ENCODE results near the gene CXCL6. TPM values are rescaled to one million over a fixed set of nuclear protein-coding genes. Genes with fewer than 3 reads are reported as not detected.

Gene CXCL6
- total and polyA plus RNA-seq, 9 donors: 0.12 to 1.5 (median 0.17) TPM; not detected in 2

GRCh38 chr4:73871511-73872310 is 35.2 kb downstream of the CXCL6 start:
- intact Hi-C loops (cut with DNase I): no loop called here
- WGBS, 3 donors: 89 to 93% (median 92%) methylated on average over 6 of the region's 6 CpGs
- no peaks in the 10 kb centered on the region for H3K36me3 ChIP-seq
- no peak for DNase-seq
- H3K4me1 ChIP-seq (ENCODE audit: insufficient read depth): peaks cover 4% of the 10 kb centered on the region
- no peak overlapping the region for H3K27ac ChIP-seq
- no peak overlapping the region for H3K4me3 ChIP-seq
- TF ChIP-seq CTCF (IDR thresholded peaks at IDR 0.05): no peak
- H3K9me3 ChIP-seq: no peaks in the 10 kb centered on the region
- H3K27me3 ChIP-seq: no peaks in the 10 kb centered on the region

DNA sequence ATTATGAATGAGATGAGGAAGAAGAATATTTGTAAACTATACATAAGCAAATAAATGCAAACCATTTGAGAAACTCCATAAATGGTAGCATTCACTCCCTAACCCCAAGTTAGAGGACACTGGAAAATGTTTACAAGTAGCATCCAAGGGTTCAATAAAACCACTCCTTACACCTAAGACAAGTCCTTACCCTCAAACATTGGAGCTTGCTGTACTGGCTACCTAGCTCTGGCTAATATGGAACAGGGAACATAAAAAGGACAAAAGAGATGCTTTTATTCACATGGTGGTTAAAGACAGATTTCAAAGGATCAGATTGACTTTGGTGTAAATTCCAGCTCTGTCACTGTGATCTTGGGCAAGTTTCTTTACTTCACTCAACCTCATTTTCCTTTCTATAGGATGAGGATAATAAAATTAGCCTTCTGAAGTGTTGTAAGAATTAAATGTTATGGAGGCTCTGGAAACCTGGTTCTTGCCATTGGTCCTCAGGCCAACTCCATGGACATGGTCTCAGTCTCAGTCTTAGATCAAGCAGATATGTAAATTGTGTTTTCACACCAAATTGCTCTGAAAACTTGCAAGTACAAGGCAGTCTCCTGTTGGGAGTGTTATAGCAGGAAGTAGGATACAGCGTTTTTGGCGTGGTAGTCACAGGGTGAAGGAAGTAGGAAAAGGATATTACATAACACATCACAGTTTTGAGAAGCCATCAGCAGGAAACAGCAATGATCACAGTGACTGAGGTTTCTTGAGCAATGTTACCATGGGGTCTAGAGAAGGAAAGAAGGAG is 36.0 kb downstream of the CXCL6 start:
- TF ChIP-seq POLR2A (IDR thresholded peaks at IDR 0.05) (no peak), EP300 (IDR thresholded peaks at IDR 0.05) (no peak), CTCF (IDR thresholded peaks at IDR 0.05) (no peak)
- 82 to 93% (median 89%) methylated on average over 2 of the region's 2 CpGs for WGBS, 3 donors
- DNase-seq: no peak
- Histone ChIP-seq H3K4me3 (no peak overlapping the region), H3K27ac (no peak overlapping the region), H3K9me3 (no peaks in the 10 kb centered on the region), H3K36me3 (no peaks in the 10 kb centered on the region), H3K27me3 (no peaks in the 10 kb centered on the region), H3K4me1 (ENCODE audit: insufficient read depth) (peaks cover 4% of the 10 kb centered on the region)
- intact Hi-C loops (cut with DNase I): no loop called here

GRCh38 chr4:73874386-73874785 is 37.9 kb downstream of the CXCL6 start:
- Histone ChIP-seq H3K4me1 (ENCODE audit: insufficient read depth) (peaks cover 3% of the 10 kb centered on the region), H3K9me3 (no peaks in the 10 kb centered on the region), H3K27ac (no peak overlapping the region), H3K36me3 (no peaks in the 10 kb centered on the region), H3K4me3 (no peak overlapping the region), H3K27me3 (no peaks in the 10 kb centered on the region)
- no peak for DNase-seq
- TF ChIP-seq POLR2A (IDR thresholded peaks at IDR 0.05) (no peak), CTCF (IDR thresholded peaks at IDR 0.05) (no peak), EP300 (IDR thresholded peaks at IDR 0.05) (no peak)
- WGBS, 3 donors: 73 to 78% (median 75%) methylated on average over 2 of the region's 2 CpGs
- intact Hi-C loops (cut with DNase I): no loop called here

- no peak overlapping the region for H3K4me3 ChIP-seq
- no peak for DNase-seq
- intact Hi-C loops (cut with DNase I): no loop called here
- no peaks in the 10 kb centered on the region for H3K4me1 ChIP-seq (ENCODE audit: insufficient read depth)
- H3K9me3 ChIP-seq: no peaks in the 10 kb centered on the region
- H3K36me3 ChIP-seq: no peaks in the 10 kb centered on the region
- H3K27ac ChIP-seq: no peak overlapping the region
- TF ChIP-seq EP300 (IDR thresholded peaks at IDR 0.05): no peak
- TF ChIP-seq POLR2A (IDR thresholded peaks at IDR 0.05): no peak
- TF ChIP-seq CTCF (IDR thresholded peaks at IDR 0.05): no peak
- 92 to 96% (median 95%) methylated on average over 1 of the region's 1 CpG for WGBS, 3 donors
- H3K27me3 ChIP-seq: no peaks in the 10 kb centered on the region
Measured at GRCh38 chr4:73875401-73875800, 38.9 kb downstream of the CXCL6 start.
